Measurements from ENCODE around the gene VIPR2.

Gene VIPR2

DNA sequence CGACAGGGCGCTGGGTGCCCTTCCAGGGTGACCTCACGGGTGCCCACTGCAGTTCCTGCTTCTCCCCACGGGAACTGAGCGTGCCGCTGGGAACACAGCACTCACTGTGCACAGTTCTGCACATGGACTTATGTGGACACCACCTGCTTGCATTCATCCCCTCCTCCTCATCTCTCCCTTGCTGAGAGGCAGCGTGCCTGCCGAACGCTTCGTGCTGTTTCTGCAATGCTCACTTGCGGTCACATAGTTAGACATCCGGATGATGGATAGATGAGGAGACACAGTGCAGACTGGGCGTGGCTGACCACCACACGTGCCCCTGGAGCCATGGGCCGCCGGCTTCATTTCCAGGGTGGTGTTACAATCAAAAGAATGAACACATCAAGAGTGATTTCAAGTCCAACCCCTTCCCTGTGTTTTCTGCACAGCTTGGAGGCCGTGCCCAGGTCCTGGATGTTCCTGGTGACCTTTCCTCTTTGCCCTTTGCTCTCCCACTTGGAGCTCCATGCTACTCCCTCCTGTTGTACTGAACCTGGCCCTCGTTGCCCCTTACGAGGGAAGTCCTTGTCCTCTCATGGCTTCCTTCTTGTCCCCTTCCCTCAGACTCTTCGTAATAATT is 119.4 kb downstream of the VIPR2 start:
- Histone ChIP-seq H3K27ac (ENCODE audit: low read depth, low read length) (no peak overlapping the region), H3K4me3 (ENCODE audit: low read length) (no peak overlapping the region), H3F3A (ENCODE audit: control insufficient read depth, insufficient read depth) (no peaks in the 10 kb centered on the region), H3K4me1 (ENCODE audit: control insufficient read depth, low read length) (no peaks in the 10 kb centered on the region), H3K27me3 (ENCODE audit: control insufficient read depth, low read length) (no peaks in the 10 kb centered on the region), H3K9me3 (ENCODE audit: control insufficient read depth, insufficient read depth, low read length) (peaks cover 37% of the 10 kb centered on the region), H3K79me2 (ENCODE audit: control insufficient read depth, low read length) (no peaks in the 10 kb centered on the region), H3K4me2 (ENCODE audit: low read length) (no peak overlapping the region), H3K36me3 (ENCODE audit: control insufficient read depth, low read length) (no peaks in the 10 kb centered on the region), H4K20me1 (ENCODE audit: control insufficient read depth, insufficient read depth, low read depth, low read length) (no peaks in the 10 kb centered on the region), H3K9me2 (replicated peaks; ENCODE audit: control insufficient read depth, low read length) (no peaks in the 10 kb centered on the region)
- no peak for TF ChIP-seq EZH2phosphoT487 (IDR thresholded peaks at IDR 0.05; ENCODE audit: borderline replicate concordance, low read length)
- TF ChIP-seq, protein P1, sequence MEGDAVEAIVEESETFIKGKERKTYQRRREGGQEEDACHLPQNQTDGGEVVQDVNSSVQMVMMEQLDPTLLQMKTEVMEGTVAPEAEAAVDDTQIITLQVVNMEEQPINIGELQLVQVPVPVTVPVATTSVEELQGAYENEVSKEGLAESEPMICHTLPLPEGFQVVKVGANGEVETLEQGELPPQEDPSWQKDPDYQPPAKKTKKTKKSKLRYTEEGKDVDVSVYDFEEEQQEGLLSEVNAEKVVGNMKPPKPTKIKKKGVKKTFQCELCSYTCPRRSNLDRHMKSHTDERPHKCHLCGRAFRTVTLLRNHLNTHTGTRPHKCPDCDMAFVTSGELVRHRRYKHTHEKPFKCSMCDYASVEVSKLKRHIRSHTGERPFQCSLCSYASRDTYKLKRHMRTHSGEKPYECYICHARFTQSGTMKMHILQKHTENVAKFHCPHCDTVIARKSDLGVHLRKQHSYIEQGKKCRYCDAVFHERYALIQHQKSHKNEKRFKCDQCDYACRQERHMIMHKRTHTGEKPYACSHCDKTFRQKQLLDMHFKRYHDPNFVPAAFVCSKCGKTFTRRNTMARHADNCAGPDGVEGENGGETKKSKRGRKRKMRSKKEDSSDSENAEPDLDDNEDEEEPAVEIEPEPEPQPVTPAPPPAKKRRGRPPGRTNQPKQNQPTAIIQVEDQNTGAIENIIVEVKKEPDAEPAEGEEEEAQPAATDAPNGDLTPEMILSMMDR (IDR thresholded peaks at IDR 0.05; ENCODE audit: low read depth, low read length, poor library complexity, severe bottlenecking): no peak

DNA sequence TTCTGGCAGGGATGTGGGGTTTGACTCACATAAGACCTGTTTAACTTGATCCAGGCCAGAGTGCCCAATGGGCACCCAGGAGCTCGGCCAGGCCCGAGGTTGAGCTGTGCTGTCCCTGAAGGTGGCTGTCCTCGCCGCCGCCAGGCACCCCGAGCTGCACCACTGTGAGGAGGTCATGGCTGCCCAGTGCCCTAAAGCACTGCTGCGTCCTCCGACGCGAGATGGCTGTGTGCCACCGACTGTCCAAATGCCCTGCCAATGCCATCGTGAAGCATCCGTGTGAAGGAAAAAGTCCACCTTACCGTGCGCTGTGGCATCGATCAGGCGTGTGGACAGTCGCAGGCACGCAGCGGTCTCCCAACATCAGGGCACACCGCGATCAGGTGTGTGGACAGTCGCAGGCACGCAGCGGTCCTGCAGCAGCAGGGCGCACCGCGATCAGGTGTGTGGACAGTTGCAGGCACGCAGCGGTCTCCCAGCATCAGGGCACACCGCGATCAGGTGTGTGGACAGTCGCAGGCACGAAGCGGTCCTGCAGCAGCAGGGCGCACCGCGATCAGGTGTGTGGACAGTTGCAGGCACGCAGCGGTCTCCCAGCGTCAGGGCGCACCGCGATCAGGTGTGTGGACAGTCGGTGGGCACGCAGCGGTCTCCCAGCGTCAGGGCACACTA is 120.3 kb downstream of the VIPR2 start:
- H3K9me3 ChIP-seq (ENCODE audit: control insufficient read depth, insufficient read depth, low read length): peaks cover 38% of the 10 kb centered on the region
- H3K27ac ChIP-seq (ENCODE audit: low read depth, low read length): no peak overlapping the region
- H3K9me2 ChIP-seq (replicated peaks; ENCODE audit: control insufficient read depth, low read length): no peaks in the 10 kb centered on the region
- no peaks in the 10 kb centered on the region for H3K79me2 ChIP-seq (ENCODE audit: control insufficient read depth, low read length)
- H3F3A ChIP-seq (ENCODE audit: control insufficient read depth, insufficient read depth): no peaks in the 10 kb centered on the region
- no peak for TF ChIP-seq EZH2phosphoT487 (IDR thresholded peaks at IDR 0.05; ENCODE audit: borderline replicate concordance, low read length)
- TF ChIP-seq, protein P1 (IDR thresholded peaks at IDR 0.05; ENCODE audit: low read depth, low read length, poor library complexity, severe bottlenecking): no peak
- no peaks in the 10 kb centered on the region for H4K20me1 ChIP-seq (ENCODE audit: control insufficient read depth, insufficient read depth, low read depth, low read length)
- H3K36me3 ChIP-seq (ENCODE audit: control insufficient read depth, low read length): no peaks in the 10 kb centered on the region
- H3K27me3 ChIP-seq (ENCODE audit: control insufficient read depth, low read length): no peaks in the 10 kb centered on the region
- H3K4me2 ChIP-seq (ENCODE audit: low read length): no peak overlapping the region
- H3K4me1 ChIP-seq (ENCODE audit: control insufficient read depth, low read length): no peaks in the 10 kb centered on the region
- H3K4me3 ChIP-seq (ENCODE audit: low read length): no peak overlapping the region

DNA sequence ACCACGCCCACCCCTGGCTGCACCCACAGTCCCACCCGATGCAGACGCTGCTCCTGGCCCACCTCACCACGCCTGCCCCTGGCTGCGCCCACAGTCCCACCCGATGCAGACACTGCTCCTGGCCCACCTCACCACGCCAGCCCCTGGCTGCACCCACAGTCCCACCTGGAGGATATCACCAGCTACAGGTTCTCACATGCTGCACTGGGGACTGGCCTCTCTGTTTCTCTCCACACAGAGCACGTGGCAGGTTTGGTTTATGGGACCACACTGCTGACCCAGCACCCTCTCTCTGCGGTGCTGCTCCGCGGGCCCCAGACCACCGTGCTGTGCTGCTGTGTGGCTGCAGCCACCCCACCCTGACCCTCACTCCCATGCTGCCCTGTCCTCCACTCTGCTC is 120.9 kb downstream of the VIPR2 start:
- Histone ChIP-seq H3K79me2 (ENCODE audit: control insufficient read depth, low read length) (no peaks in the 10 kb centered on the region), H3K4me3 (ENCODE audit: low read length) (no peak overlapping the region), H3K9me2 (replicated peaks; ENCODE audit: control insufficient read depth, low read length) (no peaks in the 10 kb centered on the region), H4K20me1 (ENCODE audit: control insufficient read depth, insufficient read depth, low read depth, low read length) (no peaks in the 10 kb centered on the region), H3F3A (ENCODE audit: control insufficient read depth, insufficient read depth) (no peaks in the 10 kb centered on the region), H3K27ac (ENCODE audit: low read depth, low read length) (no peak overlapping the region), H3K27me3 (ENCODE audit: control insufficient read depth, low read length) (no peaks in the 10 kb centered on the region), H3K4me2 (ENCODE audit: low read length) (no peak overlapping the region), H3K36me3 (ENCODE audit: control insufficient read depth, low read length) (no peaks in the 10 kb centered on the region), H3K4me1 (ENCODE audit: control insufficient read depth, low read length) (no peaks in the 10 kb centered on the region), H3K9me3 (ENCODE audit: control insufficient read depth, insufficient read depth, low read length) (peaks cover 34% of the 10 kb centered on the region)
- TF ChIP-seq, protein P1 (IDR thresholded peaks at IDR 0.05; ENCODE audit: low read depth, low read length, poor library complexity, severe bottlenecking): no peak
- no peak for TF ChIP-seq EZH2phosphoT487 (IDR thresholded peaks at IDR 0.05; ENCODE audit: borderline replicate concordance, low read length)
